Liver (tissue), 3 donors: ENCODE measurements around the gene SCAP.

Experiments used
- CTCF ChIP-seq: fragments of 150-350 bp; IDR thresholded peaks from 2 replicates; pipeline ENCODE4 v1.5.1; 2017; ENCODE audit warnings: improper control_type of control experiment, low read depth, low read length; ENCODE audit not compliant: missing input control
- EGR1 ChIP-seq, 2 donors: IDR thresholded peaks; 2 replicates each; pipeline ENCODE4 v1.6.1; 2016 to 2018; ENCODE audit warnings: antibody characterized with exemption in 2 of 2, low read depth in 2 of 2
- GABPA ChIP-seq, 2 donors: IDR thresholded peaks in 1 of 2; conservative IDR thresholded peaks in 1 of 2; 2 replicates each; pipeline ENCODE4 v1.6.1; 2016; ENCODE audit warnings: antibody characterized with exemption in 2 of 2, mild to moderate bottlenecking in 1 of 2, moderate library complexity in 1 of 2
- JUND ChIP-seq, 2 donors: IDR thresholded peaks; 2 replicates each; pipeline ENCODE4 v1.6.1; 2016; ENCODE audit warnings: antibody characterized with exemption in 2 of 2
- MAX ChIP-seq: IDR thresholded peaks from 2 replicates; pipeline ENCODE4 v1.6.1; 2016; ENCODE audit warnings: antibody characterized with exemption
- RAD21 ChIP-seq, 2 donors: IDR thresholded peaks; 2 replicates each; pipeline ENCODE4 v1.6.1; 2016; ENCODE audit warnings: antibody characterized with exemption in 2 of 2, mild to moderate bottlenecking in 2 of 2
- REST ChIP-seq: IDR thresholded peaks from 2 replicates; pipeline ENCODE4 v1.6.1; 2016; ENCODE audit warnings: antibody characterized with exemption, mild to moderate bottlenecking
- SP1 ChIP-seq: IDR thresholded peaks from 2 replicates; pipeline ENCODE4 v1.6.1; 2018; ENCODE audit warnings: antibody characterized with exemption, mild to moderate bottlenecking
- YY1 ChIP-seq: IDR thresholded peaks from 2 replicates; pipeline ENCODE4 v1.6.1; 2016; ENCODE audit warnings: antibody characterized with exemption, mild to moderate bottlenecking
- ZBTB33 ChIP-seq: IDR thresholded peaks from 2 replicates; pipeline ENCODE4 v1.6.1; 2016; ENCODE audit warnings: antibody characterized with exemption
- donor health status: healthy.
- donor health status: healthy.

- TF ChIP-seq CTCF (no peak), EGR1 (IDR thresholded peaks at IDR 0.05; ENCODE audit: low read depth in 2 of 2) (no peak), ZBTB33 (no peak), RAD21 (IDR thresholded peaks at IDR 0.05) (no peak), JUND (IDR thresholded peaks at IDR 0.05) (no peak), REST (no peak), SP1 (no peak), GABPA (IDR thresholded peaks at IDR 0.05 in 1 of 2, conservative IDR thresholded peaks at IDR 0.05 in 1 of 2) (no peak), YY1 (no peak), MAX (no peak)
Measured at GRCh38 chr3:47432673-47433072, 43.1 kb downstream of the SCAP start.
